PC-9 (cell line): ENCODE measurements around the gene NIBAN1. TPM values are rescaled to one million over a fixed set of nuclear protein-coding genes. Genes with fewer than 3 reads are reported as not detected.
"Not testable (repeated sequence)": the region's sequence is repeated elsewhere in the genome, so short reads cannot be mapped to it uniquely, and the experiment has no call there.

ENCODE experiments used
- BruUV-seq: library from RNA; stranded (reverse); fragments of 400-500 nt; replicated peaks from 2 replicates; lab custom pipeline; 2021; lab: Mats Ljungman, UMichigan
- CTCF ChIA-PET: fragments of 300-600 bp; sonication (Branson Sonifier 250); formaldehyde crosslinking; loops from one replicate; lab custom pipeline; 2022; ENCODE audit warnings: antibody characterized with exemption; lab: Charles Lee
- POLR2A ChIA-PET: fragments of 300-600 bp; sonication (Branson Sonifier 250); formaldehyde crosslinking; loops from one replicate; lab custom pipeline; 2022; ENCODE audit warnings: antibody characterized with exemption; ENCODE audit not compliant: unreplicated experiment; lab: Charles Lee
- DNase-seq, 2 experiments: peaks; one replicate each; pipeline versions ENCODE4 v3.0.0 to v3.0.0-alpha.2; 2015 to 2022; ENCODE audit warnings: mixed read lengths in 1 of 2
- H2AFZ ChIP-seq: fragments of 200-600 bp; sonication (generic); 2 replicates; pipeline ENCODE4 v1.8.1; 2017; ENCODE audit warnings: antibody characterized with exemption
- H3F3A ChIP-seq: fragments of 200-600 bp; sonication (generic); 2 replicates; pipeline ENCODE4 v1.8.1; 2017; ENCODE audit warnings: antibody characterized with exemption, mild to moderate bottlenecking, low read depth; ENCODE audit not compliant: insufficient read depth
- H3K27ac ChIP-seq: fragments of 200-600 bp; sonication (generic); 2 replicates; pipeline ENCODE4 v1.6.1; 2016; ENCODE audit warnings: mixed run types
- H3K27me3 ChIP-seq: fragments of 200-600 bp; sonication (generic); 2 replicates; pipeline ENCODE4 v1.6.1; 2016; ENCODE audit warnings: low read depth, mixed run types; ENCODE audit not compliant: insufficient read depth
- H3K36me3 ChIP-seq: fragments of 200-600 bp; sonication (generic); 2 replicates; pipeline ENCODE4 v1.6.1; 2016; ENCODE audit warnings: low read depth, mixed run types
- H3K4me1 ChIP-seq: fragments of 200-600 bp; sonication (generic); replicated peaks from 2 replicates; pipeline ENCODE4 v1.6.1; 2016; ENCODE audit warnings: mixed run types; ENCODE audit not compliant: insufficient read depth
- H3K4me2 ChIP-seq: fragments of 200-600 bp; sonication (generic); 2 replicates; pipeline ENCODE4 v1.6.1; 2017; ENCODE audit warnings: mixed run types
- H3K4me3 ChIP-seq: fragments of 200-600 bp; sonication (generic); 2 replicates; pipeline ENCODE4 v1.6.1; 2016; ENCODE audit warnings: mixed run types
- H3K79me2 ChIP-seq: fragments of 200-600 bp; sonication (generic); 2 replicates; pipeline ENCODE4 v1.6.1; 2017; ENCODE audit warnings: low read depth, mixed run types
- H3K9me2 ChIP-seq: fragments of 200-600 bp; sonication (generic); 2 replicates; pipeline ENCODE4 v1.8.1; 2017; ENCODE audit warnings: mild to moderate bottlenecking; ENCODE audit not compliant: insufficient read depth
- H3K9me3 ChIP-seq: fragments of 200-600 bp; sonication (generic); 2 replicates; pipeline ENCODE4 v1.8.1; 2016; ENCODE audit warnings: low read depth; ENCODE audit not compliant: insufficient read depth
- H4K20me1 ChIP-seq: fragments of 200-600 bp; sonication (generic); 2 replicates; pipeline ENCODE4 v1.8.1; 2017; ENCODE audit not compliant: insufficient read depth
- CTCF ChIP-seq: fragments of 200-600 bp; sonication (generic); conservative IDR thresholded peaks from 2 replicates; pipeline ENCODE4 v1.6.1; 2017; ENCODE audit warnings: mixed run types, antibody characterized with exemption, mild to moderate bottlenecking, moderate library complexity
- EZH2 ChIP-seq: fragments of 200-600 bp; sonication (generic); IDR thresholded peaks from 2 replicates; pipeline ENCODE4 v1.8.0; 2017; ENCODE audit warnings: antibody characterized with exemption, low read depth
- intact Hi-C: fragments of 100-400 bp; cut with micrococcal nuclease; formaldehyde crosslinking; loops from one replicate; pipeline ENCODE4 v1.10.0; 2022; ENCODE audit not compliant: unreplicated experiment
- total RNA-seq: library from RNA; stranded (reverse); gene quantifications from 2 replicates; pipeline ENCODE4 v1.2.3, GENCODE V29; 2021

NIBAN1 gene
- total RNA-seq, 1 experiment from 2014 or later = 29.3 TPM

- POLR2A ChIA-PET = interaction anchor here (0.7 kb wide), 1 partner anchor 266 kb away, joined by 4 read pairs; no protein-coding TSS in a partner anchor
- no peak for DNase-seq
- CTCF ChIA-PET = interaction anchor here (0.6 kb wide), 1 partner anchor 151 kb away, joined by 3 read pairs; no protein-coding TSS in a partner anchor
- H3K79me2 ChIP-seq = no peaks in the 10 kb centered on the region
- no peaks in the 10 kb centered on the region for H3K9me3 ChIP-seq
- H3K4me1 ChIP-seq = peaks cover 12% of the 10 kb centered on the region
- H3K4me3 ChIP-seq = no peak overlapping the region
- no peaks in the 10 kb centered on the region for H4K20me1 ChIP-seq
- no peak overlapping the region for H2AFZ ChIP-seq
- H3F3A ChIP-seq = peaks cover 4% of the 10 kb centered on the region; the same call in 1 of the 2 replicates
- intact Hi-C loops = no loop called here
- H3K27me3 ChIP-seq = no peaks in the 10 kb centered on the region
- no peaks in the 10 kb centered on the region for H3K36me3 ChIP-seq
- BruUV-seq = no TSS peak
- no peaks in the 10 kb centered on the region for H3K9me2 ChIP-seq
- H3K27ac ChIP-seq = no peak overlapping the region
- TF ChIP-seq EZH2 = no peak
- TF ChIP-seq CTCF = no peak
- no peak overlapping the region for H3K4me2 ChIP-seq
Observed at GRCh38 chr1:184958554-184959353, 15.6 kb downstream of the NIBAN1 start.

GRCh38 chr1:184957901-184958300 is 16.4 kb downstream of the NIBAN1 start:
- H3K79me2 ChIP-seq, DNase-seq, H3K4me2 ChIP-seq, H3K9me3 ChIP-seq, H2AFZ ChIP-seq, intact Hi-C loops, H3K27ac ChIP-seq, POLR2A ChIA-PET, H3F3A ChIP-seq, H3K36me3 ChIP-seq, BruUV-seq, H3K4me3 ChIP-seq, H3K27me3 ChIP-seq, H3K9me2 ChIP-seq, H4K20me1 ChIP-seq: not testable (repeated sequence)
- peaks cover 20% of the 10 kb centered on the region for H3K4me1 ChIP-seq
- CTCF ChIA-PET = interaction anchor here (0.6 kb wide), 1 partner anchor 150 kb away, joined by 3 read pairs; no protein-coding TSS in a partner anchor

GRCh38 chr1:184956999-184957700 is 17.2 kb downstream of the NIBAN1 start:
- Histone ChIP-seq H3K36me3 (no peaks in the 10 kb centered on the region), H4K20me1 (peaks cover 4% of the 10 kb centered on the region; the same call in 1 of the 2 replicates), H3K79me2 (no peaks in the 10 kb centered on the region), H2AFZ (no peak overlapping the region), H3K4me1 (peaks cover 21% of the 10 kb centered on the region), H3K4me2 (no peak overlapping the region), H3F3A (peaks cover 5% of the 10 kb centered on the region; the same call in 1 of the 2 replicates), H3K9me2 (no peaks in the 10 kb centered on the region), H3K27me3 (no peaks in the 10 kb centered on the region), H3K27ac (no peak overlapping the region), H3K4me3 (no peak overlapping the region), H3K9me3 (no peaks in the 10 kb centered on the region)
- POLR2A ChIA-PET = no interaction called here
- CTCF ChIA-PET = no interaction called here
- BruUV-seq = no TSS peak
- no peak for DNase-seq
- no peak for TF ChIP-seq EZH2
- TF ChIP-seq CTCF = no peak
- intact Hi-C loops = no loop called here
